ENCODE results near the gene ITGA5.

DNA sequence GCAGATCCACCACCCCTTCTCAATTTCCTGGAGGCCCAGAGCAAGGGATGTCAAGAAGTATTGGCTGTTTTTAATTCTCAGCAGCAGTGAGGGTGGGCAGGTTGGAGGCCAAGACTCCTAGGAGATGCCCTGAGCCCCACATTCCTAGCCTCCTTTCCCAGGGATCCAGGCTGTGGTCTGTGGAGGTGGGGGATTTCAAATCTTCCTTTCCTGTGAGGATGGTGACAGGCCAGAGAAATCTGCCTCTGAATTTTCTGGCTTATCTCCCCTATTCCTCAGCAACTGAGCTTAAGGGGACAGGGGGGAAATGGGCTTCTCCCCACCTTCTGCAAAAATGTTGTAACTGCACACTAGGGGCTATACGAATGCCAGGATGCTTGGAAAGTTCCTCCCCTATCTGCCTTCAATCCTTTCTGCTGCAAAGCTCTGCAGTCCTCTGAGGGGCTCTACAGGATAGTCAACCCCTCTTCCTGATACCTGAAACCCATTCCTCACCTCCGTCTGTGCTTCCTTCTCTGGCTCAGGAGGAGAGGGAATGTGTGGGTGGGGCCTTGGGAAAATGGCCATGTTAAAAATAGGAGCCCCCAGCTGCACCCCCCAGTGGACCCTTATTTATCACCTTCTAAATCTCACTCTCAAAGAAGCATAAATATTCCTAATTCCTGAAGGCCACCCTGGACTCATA is 61.4 kb downstream of the ITGA5 start:
- TF ChIP-seq, protein P1, sequence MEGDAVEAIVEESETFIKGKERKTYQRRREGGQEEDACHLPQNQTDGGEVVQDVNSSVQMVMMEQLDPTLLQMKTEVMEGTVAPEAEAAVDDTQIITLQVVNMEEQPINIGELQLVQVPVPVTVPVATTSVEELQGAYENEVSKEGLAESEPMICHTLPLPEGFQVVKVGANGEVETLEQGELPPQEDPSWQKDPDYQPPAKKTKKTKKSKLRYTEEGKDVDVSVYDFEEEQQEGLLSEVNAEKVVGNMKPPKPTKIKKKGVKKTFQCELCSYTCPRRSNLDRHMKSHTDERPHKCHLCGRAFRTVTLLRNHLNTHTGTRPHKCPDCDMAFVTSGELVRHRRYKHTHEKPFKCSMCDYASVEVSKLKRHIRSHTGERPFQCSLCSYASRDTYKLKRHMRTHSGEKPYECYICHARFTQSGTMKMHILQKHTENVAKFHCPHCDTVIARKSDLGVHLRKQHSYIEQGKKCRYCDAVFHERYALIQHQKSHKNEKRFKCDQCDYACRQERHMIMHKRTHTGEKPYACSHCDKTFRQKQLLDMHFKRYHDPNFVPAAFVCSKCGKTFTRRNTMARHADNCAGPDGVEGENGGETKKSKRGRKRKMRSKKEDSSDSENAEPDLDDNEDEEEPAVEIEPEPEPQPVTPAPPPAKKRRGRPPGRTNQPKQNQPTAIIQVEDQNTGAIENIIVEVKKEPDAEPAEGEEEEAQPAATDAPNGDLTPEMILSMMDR (IDR thresholded peaks at IDR 0.05): no peak
- no peak for TF ChIP-seq POLR2A (IDR thresholded peaks at IDR 0.05)
